CD8-positive, alpha-beta memory T cell (primary cell): ENCODE results near the gene MARCHF9. TPM values are rescaled to one million over a fixed set of nuclear protein-coding genes. Genes with fewer than 3 reads are reported as not detected.

Experiments
- CTCF ChIA-PET: fragments of 350-600 bp; sonication (Branson Sonifier 250); formaldehyde crosslinking; loops from one replicate; lab custom pipeline; 2021; ENCODE audit warnings: antibody characterized with exemption; lab: Charles Lee
- POLR2A ChIA-PET: fragments of 350-600 bp; sonication (Branson Sonifier 250); formaldehyde crosslinking; loops from one replicate; lab custom pipeline; 2021; ENCODE audit warnings: antibody characterized with exemption; lab: Charles Lee
- DNase-seq, 5 donors: peaks; one replicate each; pipeline versions ENCODE4 v3.0.0 to v3.0.0-alpha.2; 2020 to 2022; ENCODE audit warnings: mixed read lengths in 1 of 5
- H3K27ac ChIP-seq: one replicate; pipeline ENCODE4 v1.7.0; 2013; ENCODE audit warnings: low read depth, mild to moderate bottlenecking, low read length, moderate library complexity
- H3K27me3 ChIP-seq: 2 replicates; pipeline ENCODE4 v1.7.0; 2013; ENCODE audit warnings: low read length, mild to moderate bottlenecking; ENCODE audit not compliant: insufficient read depth, poor library complexity, severe bottlenecking
- H3K36me3 ChIP-seq: 2 replicates; pipeline ENCODE4 v1.7.0; 2013; ENCODE audit warnings: mild to moderate bottlenecking, low read length, moderate library complexity; ENCODE audit not compliant: insufficient read depth
- H3K4me1 ChIP-seq: 2 replicates; pipeline ENCODE4 v1.7.0; 2013; ENCODE audit warnings: mild to moderate bottlenecking, low read length, moderate library complexity; ENCODE audit not compliant: insufficient read depth
- H3K4me3 ChIP-seq: 2 replicates; pipeline ENCODE4 v1.7.0; 2013; ENCODE audit warnings: mild to moderate bottlenecking, low read length
- H3K9me3 ChIP-seq: 2 replicates; pipeline ENCODE4 v1.7.0; 2013; ENCODE audit warnings: mild to moderate bottlenecking, low read length
- H3K27ac Mint-ChIP-seq, 8 donors: one replicate each; pipeline ENCODE4 v1.8.0; 2020 to 2021; ENCODE audit warnings: mixed read lengths in 8 of 8, mild to moderate bottlenecking in 6 of 8, inconsistent platforms in 3 of 8, moderate library complexity in 3 of 8
- H3K27me3 Mint-ChIP-seq, 2 donors: one replicate each; pipeline ENCODE4 v1.8.0; 2020 to 2021; ENCODE audit warnings: mixed read lengths in 2 of 2, mild to moderate bottlenecking in 1 of 2, moderate library complexity in 1 of 2
- H3K36me3 Mint-ChIP-seq, 3 donors: one replicate each; pipeline ENCODE4 v1.8.0; 2020 to 2021; ENCODE audit warnings: mixed read lengths in 3 of 3, inconsistent platforms in 1 of 3, mild to moderate bottlenecking in 1 of 3
- H3K4me1 Mint-ChIP-seq, 3 donors: one replicate each; pipeline ENCODE4 v1.8.0; 2020 to 2021; ENCODE audit warnings: mixed read lengths in 3 of 3, inconsistent platforms in 1 of 3, mild to moderate bottlenecking in 1 of 3
- H3K4me3 Mint-ChIP-seq, 7 donors: one replicate each; pipeline ENCODE4 v1.8.0; 2020 to 2021; ENCODE audit warnings: mixed read lengths in 7 of 7, mild to moderate bottlenecking in 6 of 7, moderate library complexity in 4 of 7, inconsistent platforms in 2 of 7
- H3K9me3 Mint-ChIP-seq, 5 donors: one replicate each; pipeline ENCODE4 v1.8.0; 2020 to 2022; ENCODE audit warnings: mixed read lengths in 5 of 5, mild to moderate bottlenecking in 3 of 5, moderate library complexity in 2 of 5, inconsistent platforms in 1 of 5
- polyA plus RNA-seq: library from polyadenylated mRNA; unstranded; fragments of 300-500 nt; fragmentation: Illumina TruSeq; gene quantifications from one replicate; pipeline ENCODE4 v1.2.3, GENCODE V29; 2021
- total RNA-seq, 2 experiments: library from RNA; stranded (reverse); gene quantifications; one replicate each; pipeline ENCODE4 v1.2.3, GENCODE V29; 2021

MARCHF9 gene
- total and polyA plus RNA-seq, 3 experiments from 2014 or later: 5.7 to 27.2 (median 26.3) TPM

- H3K36me3 Mint-ChIP-seq: peaks cover 7 to 69% (median 12%) of the 10 kb centered on the region in 3 donors
- peaks cover 39 to 53% (median 41%) of the 10 kb centered on the region in 3 donors for H3K4me1 Mint-ChIP-seq
- peaks cover 36% of the 10 kb centered on the region for H3K36me3 ChIP-seq
- peak overlapping the region in 2 of 7 donors; percentile 49 to 56 for H3K4me3 Mint-ChIP-seq
- H3K27ac Mint-ChIP-seq: peak overlapping the region in 7 of 8 donors; percentile 48 to 88 (median 84)
- H3K9me3 Mint-ChIP-seq: no peaks in the 10 kb centered on the region
- H3K4me1 ChIP-seq: peaks cover 32% of the 10 kb centered on the region
- H3K27me3 Mint-ChIP-seq: peaks cover 0 to 5% of the 10 kb centered on the region in 2 donors
- CTCF ChIA-PET: no interaction called here
- no peak overlapping the region for H3K4me3 ChIP-seq
- POLR2A ChIA-PET: interaction anchor here (0.7 to 0.9 kb wide), 2 partner anchors 12 to 14 kb away, joined by 3 to 10 read pairs; no protein-coding TSS in a partner anchor
- no peaks in the 10 kb centered on the region for H3K27me3 ChIP-seq
- H3K9me3 ChIP-seq: no peaks in the 10 kb centered on the region
- H3K27ac ChIP-seq: no peak overlapping the region
- peak in 1 of 5 donors; percentile 25 for DNase-seq
These were observed 18.0 kb upstream of the MARCHF9 start for GRCh38 chr12:57736741-57737466.

- Histone ChIP-seq H3K4me1 (peaks cover 41% of the 10 kb centered on the region), H3K9me3 (no peaks in the 10 kb centered on the region), H3K27me3 (no peaks in the 10 kb centered on the region), H3K4me3 (no peak overlapping the region), H3K36me3 (peaks cover 28% of the 10 kb centered on the region), H3K27ac (no peak overlapping the region)
- peaks cover 0 to 5% of the 10 kb centered on the region in 2 donors for H3K27me3 Mint-ChIP-seq
- CTCF ChIA-PET: no interaction called here
- DNase-seq: peak in 1 of 5 donors; percentile 45
- H3K4me3 Mint-ChIP-seq: no peak overlapping the region
- POLR2A ChIA-PET: interaction anchor here (0.7 to 0.9 kb wide), 2 partner anchors 13 to 15 kb away, joined by 3 to 10 read pairs; no protein-coding TSS in a partner anchor
- H3K27ac Mint-ChIP-seq: no peak overlapping the region
- peaks cover 7 to 62% (median 12%) of the 10 kb centered on the region in 3 donors for H3K36me3 Mint-ChIP-seq
- H3K4me1 Mint-ChIP-seq: peaks cover 46 to 61% (median 47%) of the 10 kb centered on the region in 3 donors
- no peaks in the 10 kb centered on the region for H3K9me3 Mint-ChIP-seq
These were observed 17.1 kb upstream of the MARCHF9 start for GRCh38 chr12:57737467-57738460.

- DNase-seq: peak in 1 of 5 donors; percentile 46
- H3K36me3 ChIP-seq: peaks cover 18% of the 10 kb centered on the region
- peaks cover 42% of the 10 kb centered on the region for H3K4me1 ChIP-seq
These were observed 16.2 kb upstream of the MARCHF9 start, which contains the start of gene AGAP2 for GRCh38 chr12:57738661-57739237. AGAP2 (minus strand) TSS chr12:57738742; CDS start chr12:57738246, 496 bp downstream.

GRCh38 chr12:57739387-57739786, 15.5 kb upstream of the MARCHF9 start:
- peaks cover 7 to 47% (median 11%) of the 10 kb centered on the region in 3 donors for H3K36me3 Mint-ChIP-seq
- no peaks in the 10 kb centered on the region for H3K27me3 ChIP-seq
- H3K4me1 ChIP-seq: peaks cover 48% of the 10 kb centered on the region
- H3K4me3 ChIP-seq: no peak overlapping the region
- H3K27ac ChIP-seq: peak overlapping the region; percentile 95
- H3K27ac Mint-ChIP-seq: peak overlapping the region; percentile 80 to 97 (median 95)
- H3K36me3 ChIP-seq: peaks cover 11% of the 10 kb centered on the region
- H3K27me3 Mint-ChIP-seq: peaks cover 0 to 5% of the 10 kb centered on the region in 2 donors
- H3K4me1 Mint-ChIP-seq: peaks cover 51 to 73% (median 53%) of the 10 kb centered on the region in 3 donors
- H3K9me3 Mint-ChIP-seq: no peaks in the 10 kb centered on the region
- H3K9me3 ChIP-seq: no peaks in the 10 kb centered on the region
- H3K4me3 Mint-ChIP-seq: peak overlapping the region; percentile 62 to 84 (median 77)
- DNase-seq: no peak
- ChIA-PET POLR2A (no interaction called here), CTCF (interaction anchor here (0.7 kb wide), 1 partner anchor 156 kb away, joined by 3 read pairs; no protein-coding TSS in a partner anchor)

More at GRCh38 chr12:57738661-57739237, 16.2 kb upstream of the MARCHF9 start, which contains the start of gene AGAP2:
- H3K27ac Mint-ChIP-seq: peak within 1 kb of the TSS; percentile 80 to 97 (median 95)
- peaks cover 7 to 53% (median 12%) of the 10 kb centered on the region in 3 donors for H3K36me3 Mint-ChIP-seq
- no peak within 1 kb of the TSS for H3K4me3 ChIP-seq
- H3K27me3 ChIP-seq: no peaks in the 10 kb centered on the region
- H3K4me1 Mint-ChIP-seq: peaks cover 46 to 67% (median 47%) of the 10 kb centered on the region in 3 donors
- H3K4me3 Mint-ChIP-seq: peak within 1 kb of the TSS; percentile 62 to 84 (median 77)
- H3K9me3 Mint-ChIP-seq: no peaks in the 10 kb centered on the region
- ChIA-PET CTCF (no interaction called here), POLR2A (no interaction called here)
- peak within 1 kb of the TSS; percentile 95 for H3K27ac ChIP-seq
- H3K9me3 ChIP-seq: no peaks in the 10 kb centered on the region
- H3K27me3 Mint-ChIP-seq: peaks cover 0 to 5% of the 10 kb centered on the region in 2 donors

GRCh38 chr12:57739914-57740538, 14.9 kb upstream of the MARCHF9 start:
- Histone ChIP-seq H3K9me3 (no peaks in the 10 kb centered on the region), H3K27ac (peak overlapping the region; percentile 95), H3K36me3 (peaks cover 5% of the 10 kb centered on the region), H3K4me3 (no peak overlapping the region), H3K27me3 (no peaks in the 10 kb centered on the region), H3K4me1 (peaks cover 49% of the 10 kb centered on the region)
- POLR2A ChIA-PET: interaction anchor here (0.5 kb wide), 1 partner anchor 1051 kb away, joined by 3 read pairs; no protein-coding TSS in a partner anchor
- CTCF ChIA-PET: interaction anchor here (0.7 to 2.7 kb wide), 8 partner anchors 14 to 253 kb away, joined by 3 to 11 read pairs (median 6); no protein-coding TSS in a partner anchor
- peak overlapping the region in 6 of 7 donors; percentile 62 to 95 (median 79) for H3K4me3 Mint-ChIP-seq
- peaks cover 51 to 74% (median 53%) of the 10 kb centered on the region in 3 donors for H3K4me1 Mint-ChIP-seq
- DNase-seq: peak in 1 of 5 donors; percentile 44
- H3K27me3 Mint-ChIP-seq: peaks cover 0 to 3% of the 10 kb centered on the region in 2 donors
- no peaks in the 10 kb centered on the region for H3K9me3 Mint-ChIP-seq
- H3K36me3 Mint-ChIP-seq: peaks cover under 1 to 45% (median 5%) of the 10 kb centered on the region in 3 donors
- H3K27ac Mint-ChIP-seq: peak overlapping the region; percentile 80 to 100 (median 96)

- H3K27me3 ChIP-seq: no peaks in the 10 kb centered on the region
- H3K9me3 ChIP-seq: no peaks in the 10 kb centered on the region
- Mint-ChIP-seq H3K27me3 (peaks cover 0 to 5% of the 10 kb centered on the region in 2 donors), H3K27ac (peak overlapping the region; percentile 87 to 100 (median 96)), H3K36me3 (peaks cover 0 to 39% (median 4%) of the 10 kb centered on the region in 3 donors), H3K9me3 (no peaks in the 10 kb centered on the region), H3K4me3 (peak overlapping the region; percentile 90 to 97 (median 94)), H3K4me1 (peaks cover 55 to 73% (median 59%) of the 10 kb centered on the region in 3 donors)
- POLR2A ChIA-PET: interaction anchor here (0.5 to 1.7 kb wide), 9 partner anchors 11 to 1052 kb away, joined by 3 to 6 read pairs (median 4); partner anchors contain the start of genes ARHGEF25, CDK4, DDIT3 and OS9
- H3K4me1 ChIP-seq: peaks cover 56% of the 10 kb centered on the region
- peak overlapping the region; percentile 85 for H3K4me3 ChIP-seq
- H3K27ac ChIP-seq: peak overlapping the region; percentile 95
- H3K36me3 ChIP-seq: peaks cover 4% of the 10 kb centered on the region
- CTCF ChIA-PET: interaction anchor here (0.8 to 3.6 kb wide), 18 partner anchors 10 to 282 kb away, joined by 3 to 24 read pairs (median 4); partner anchors contain the start of genes CDK4, GLI1 and OS9
- DNase-seq: peak; percentile 71 to 93 (median 88)
These were observed 14.1 kb upstream of the MARCHF9 start for GRCh38 chr12:57740656-57741412.
